Mammary epithelial cell (primary cell): ENCODE measurements around the gene ZC3H18.

Experiments used
- EZH2 ChIP-seq: IDR thresholded peaks from 2 replicates; pipeline ENCODE4 v1.6.1; 2012; ENCODE audit warnings: low read length, inconsistent platforms, borderline replicate concordance
- TF ChIP-seq, protein P1 (sequence below), 2 donors: IDR thresholded peaks in 1 of 2; conservative IDR thresholded peaks in 1 of 2; 2 replicates each; pipeline ENCODE4 v1.5.1; 2011 to 2012; ENCODE audit warnings: inconsistent platforms in 2 of 2, low read length in 2 of 2, mild to moderate bottlenecking in 2 of 2, control low read depth in 1 of 2, low read depth in 1 of 2; ENCODE audit not compliant: insufficient read depth in 1 of 2; ENCODE audit errors: extremely low read depth in 1 of 2

- TF ChIP-seq, protein P1, sequence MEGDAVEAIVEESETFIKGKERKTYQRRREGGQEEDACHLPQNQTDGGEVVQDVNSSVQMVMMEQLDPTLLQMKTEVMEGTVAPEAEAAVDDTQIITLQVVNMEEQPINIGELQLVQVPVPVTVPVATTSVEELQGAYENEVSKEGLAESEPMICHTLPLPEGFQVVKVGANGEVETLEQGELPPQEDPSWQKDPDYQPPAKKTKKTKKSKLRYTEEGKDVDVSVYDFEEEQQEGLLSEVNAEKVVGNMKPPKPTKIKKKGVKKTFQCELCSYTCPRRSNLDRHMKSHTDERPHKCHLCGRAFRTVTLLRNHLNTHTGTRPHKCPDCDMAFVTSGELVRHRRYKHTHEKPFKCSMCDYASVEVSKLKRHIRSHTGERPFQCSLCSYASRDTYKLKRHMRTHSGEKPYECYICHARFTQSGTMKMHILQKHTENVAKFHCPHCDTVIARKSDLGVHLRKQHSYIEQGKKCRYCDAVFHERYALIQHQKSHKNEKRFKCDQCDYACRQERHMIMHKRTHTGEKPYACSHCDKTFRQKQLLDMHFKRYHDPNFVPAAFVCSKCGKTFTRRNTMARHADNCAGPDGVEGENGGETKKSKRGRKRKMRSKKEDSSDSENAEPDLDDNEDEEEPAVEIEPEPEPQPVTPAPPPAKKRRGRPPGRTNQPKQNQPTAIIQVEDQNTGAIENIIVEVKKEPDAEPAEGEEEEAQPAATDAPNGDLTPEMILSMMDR (conservative IDR thresholded peaks at IDR 0.05 in 1 of 2, IDR thresholded peaks at IDR 0.05 in 1 of 2; ENCODE audit: extremely low read depth in 1 of 2, insufficient read depth in 1 of 2, low read depth in 1 of 2, low read length in 2 of 2), result no peak
- TF ChIP-seq EZH2, result no peak
Observed at GRCh38 chr16:88662843-88663606, 92.8 kb downstream of the ZC3H18 start, which contains the start of gene MVD.
